ENCODE data around the gene PRKG1. TPM values are rescaled to one million over a fixed set of nuclear protein-coding genes. Genes with fewer than 3 reads are reported as not detected.

The PRKG1 gene
- total and polyA plus RNA-seq, 2 of the 8 experiments (the other 6 are each of a cell fraction or from before 2014, with no cell fraction given) = 4.2 to 15.2 TPM

GRCh38 chr10:51119441-51119840, 45.2 kb downstream of the PRKG1 start:
- no peak overlapping the region for H3K18ac ChIP-seq (ENCODE audit: extremely low read depth, low read length)
- no peak overlapping the region for H4K5ac ChIP-seq (ENCODE audit: insufficient read length, low read depth, low read length)
- no peak for TF ChIP-seq JUND (IDR thresholded peaks at IDR 0.05; ENCODE audit: low read length)
- no peak for TF ChIP-seq ATF2 (IDR thresholded peaks at IDR 0.05; ENCODE audit: low read length)
- TF ChIP-seq GABPA (IDR thresholded peaks at IDR 0.05; ENCODE audit: borderline replicate concordance, insufficient read depth, low read length) = no peak
- no peak for TF ChIP-seq GTF2F1 (IDR thresholded peaks at IDR 0.05; ENCODE audit: borderline replicate concordance, low read depth, low read length)
- TF ChIP-seq SIN3A (conservative IDR thresholded peaks at IDR 0.05 in 1 of 2, IDR thresholded peaks at IDR 0.05 in 1 of 2; ENCODE audit: low read depth in 1 of 2, low read length in 2 of 2) = no peak
- TF ChIP-seq SP1 (IDR thresholded peaks at IDR 0.05; ENCODE audit: low read depth, low read length) = no peak
- no peak for TF ChIP-seq SIX5 (IDR thresholded peaks at IDR 0.05; ENCODE audit: low read depth, low read length)
- TF ChIP-seq JUN (IDR thresholded peaks at IDR 0.05; ENCODE audit: low read depth, low read length) = no peak
- no peak for TF ChIP-seq SRF (IDR thresholded peaks at IDR 0.05; ENCODE audit: low read depth, low read length)
- no peak for TF ChIP-seq BCL11A (IDR thresholded peaks at IDR 0.05; ENCODE audit: low read depth in 2 of 2, low read length in 2 of 2)
- no peaks in the 10 kb centered on the region for H4K20me1 ChIP-seq (replicated peaks in 1 of 2; ENCODE audit: control insufficient read depth in 1 of 2, insufficient read depth in 2 of 2, low read length in 2 of 2)
- no peak overlapping the region for H3K4ac ChIP-seq (replicated peaks; ENCODE audit: insufficient read length, low read depth, low read length)
- H3K79me2 ChIP-seq (ENCODE audit: control insufficient read depth in 1 of 2, insufficient read depth in 2 of 2, low read length in 2 of 2) = no peaks in the 10 kb centered on the region
- H2BK20ac ChIP-seq (ENCODE audit: low read length) = no peak overlapping the region
- ChIA-PET CTCF (ENCODE audit: partially characterized antibody) (no interaction called here), POLR2A (ENCODE audit: partially characterized antibody) (no interaction called here)
- H3K79me1 ChIP-seq (ENCODE audit: low read depth, low read length) = no peaks in the 10 kb centered on the region
- no peak overlapping the region for H3K56ac ChIP-seq (replicated peaks; ENCODE audit: insufficient read length, low read depth, low read length)
- H3K36me3 ChIP-seq (ENCODE audit: control insufficient read depth in 2 of 4, insufficient read depth in 4 of 4, low read length in 3 of 4) = no peaks in the 10 kb centered on the region
- no peak overlapping the region for H2BK12ac ChIP-seq (ENCODE audit: low read depth, low read length)
- no peaks in the 10 kb centered on the region for H3K27me3 ChIP-seq (replicated peaks in 1 of 4; ENCODE audit: control insufficient read depth in 3 of 4, extremely low read depth in 1 of 4, insufficient read depth in 3 of 4, low read length in 3 of 4)
- WGBS, 2 experiments (ENCODE audit: extremely low coverage in 1 of 2, insufficient coverage in 1 of 2, insufficient read length in 1 of 2, insufficient replicate concordance in 2 of 2, low coverage in 1 of 2, low lambda C conversion rate in 2 of 2, missing lambda C conversion rate in 1 of 2) = 92% methylated on average over 1 of the region's 1 CpG; no CpG with 5 or more reads in 1 of the 2 experiments
- no peak overlapping the region for H4K91ac ChIP-seq (replicated peaks; ENCODE audit: insufficient read length, low read length)
- H2BK15ac ChIP-seq (ENCODE audit: low read length) = no peak overlapping the region
- H2BK120ac ChIP-seq (replicated peaks; ENCODE audit: low read depth, low read length) = no peak overlapping the region
- H3K27ac ChIP-seq (ENCODE audit: low read depth, low read length) = no peak overlapping the region
- no peak overlapping the region for H3K14ac ChIP-seq (ENCODE audit: insufficient read length)
- no peak for DNase-seq (ENCODE audit: low read depth in 1 of 2, low spot score in 2 of 2)
- no peak overlapping the region for H3K23ac ChIP-seq (ENCODE audit: insufficient read length)
- H3K4me3 ChIP-seq (ENCODE audit: extremely low read depth in 1 of 4, insufficient read depth in 2 of 4, low read depth in 3 of 4, low read length in 4 of 4) = no peak overlapping the region
- no peak overlapping the region for H2BK5ac ChIP-seq (ENCODE audit: low read depth, low read length)
- FAIRE-seq = no peak
- H2AFZ ChIP-seq (ENCODE audit: low read length) = no peak overlapping the region
- H3K9me3 ChIP-seq (ENCODE audit: insufficient read depth in 2 of 2, low read depth in 1 of 2, low read length in 1 of 2) = no peaks in the 10 kb centered on the region
- no peaks in the 10 kb centered on the region for H3K4me1 ChIP-seq (replicated peaks in 1 of 4; ENCODE audit: control insufficient read depth in 3 of 4, insufficient read depth in 4 of 4, low read length in 3 of 4)
- no peak overlapping the region for H4K8ac ChIP-seq (ENCODE audit: extremely low read depth, insufficient read depth, low read length)
- H3K4me2 ChIP-seq (ENCODE audit: insufficient read depth in 1 of 2, low read depth in 2 of 2, low read length in 2 of 2) = no peak overlapping the region
- H2AK5ac ChIP-seq (ENCODE audit: low read depth, low read length) = no peak overlapping the region
- no peaks in the 10 kb centered on the region for H3K23me2 ChIP-seq (ENCODE audit: low read depth, low read length)
- H3K9ac ChIP-seq (replicated peaks in 1 of 4; ENCODE audit: extremely low read depth in 1 of 4, low read depth in 3 of 4, low read length in 3 of 4) = no peak overlapping the region

Data from H1 (cell line).